ENCODE measurements around the gene ZNF316. TPM values are rescaled to one million over a fixed set of nuclear protein-coding genes. Genes with fewer than 3 reads are reported as not detected.
"Not testable (repeated sequence)": the region's sequence is repeated elsewhere in the genome, so short reads cannot be mapped to it uniquely, and the experiment has no call there.

ZNF316 gene
- total RNA-seq, 1 experiment from 2014 or later: 17.4 TPM

DNA sequence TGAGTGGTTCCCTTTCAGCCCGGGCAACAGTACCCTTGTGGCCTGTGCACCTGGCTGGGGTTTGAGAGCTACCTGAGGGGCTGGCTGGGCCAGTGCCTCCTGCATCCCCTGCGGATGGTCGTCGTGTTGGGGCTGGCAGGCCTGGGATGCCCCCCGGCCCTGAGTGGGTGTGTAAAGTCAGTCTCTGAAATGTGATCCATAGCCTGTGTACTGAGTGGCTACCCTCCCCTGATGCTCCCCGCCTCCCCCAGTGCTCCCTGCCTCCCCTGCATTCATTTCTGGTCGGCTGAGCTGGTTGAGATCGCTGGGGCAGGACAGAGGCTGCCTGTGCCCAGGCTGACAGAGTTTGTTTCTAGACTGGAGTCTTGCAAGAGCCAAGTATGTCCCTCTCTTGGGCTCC is 9.3 kb downstream of the ZNF316 start:
- no peak for DNase-seq (ENCODE audit: low read depth)

- no peak for DNase-seq (ENCODE audit: low read depth)
Measured at GRCh38 chr7:6647080-6647479, 10.0 kb downstream of the ZNF316 start.

GRCh38 chr7:6647541-6647940 is 10.4 kb downstream of the ZNF316 start:
- no peak for DNase-seq (ENCODE audit: low read depth)

- DNase-seq (ENCODE audit: low read depth): no peak
Measured at GRCh38 chr7:6648066-6648814, 11.1 kb downstream of the ZNF316 start.

DNA sequence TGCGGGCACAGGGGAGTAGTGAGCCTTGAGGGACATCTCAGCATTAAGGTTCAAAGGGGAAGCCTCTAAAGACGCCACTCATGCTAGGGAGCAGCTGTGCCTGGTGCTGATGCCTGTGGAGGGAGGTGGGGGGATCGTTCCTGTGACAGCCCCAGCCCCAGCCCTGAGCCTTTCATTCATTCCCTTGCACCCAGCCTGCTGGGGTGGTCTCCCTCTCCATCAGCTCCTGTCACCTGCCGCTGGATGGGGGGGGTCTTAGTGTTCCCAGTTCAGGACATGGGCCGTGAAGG is 11.6 kb downstream of the ZNF316 start:
- no peak for DNase-seq (ENCODE audit: low read depth)

DNA sequence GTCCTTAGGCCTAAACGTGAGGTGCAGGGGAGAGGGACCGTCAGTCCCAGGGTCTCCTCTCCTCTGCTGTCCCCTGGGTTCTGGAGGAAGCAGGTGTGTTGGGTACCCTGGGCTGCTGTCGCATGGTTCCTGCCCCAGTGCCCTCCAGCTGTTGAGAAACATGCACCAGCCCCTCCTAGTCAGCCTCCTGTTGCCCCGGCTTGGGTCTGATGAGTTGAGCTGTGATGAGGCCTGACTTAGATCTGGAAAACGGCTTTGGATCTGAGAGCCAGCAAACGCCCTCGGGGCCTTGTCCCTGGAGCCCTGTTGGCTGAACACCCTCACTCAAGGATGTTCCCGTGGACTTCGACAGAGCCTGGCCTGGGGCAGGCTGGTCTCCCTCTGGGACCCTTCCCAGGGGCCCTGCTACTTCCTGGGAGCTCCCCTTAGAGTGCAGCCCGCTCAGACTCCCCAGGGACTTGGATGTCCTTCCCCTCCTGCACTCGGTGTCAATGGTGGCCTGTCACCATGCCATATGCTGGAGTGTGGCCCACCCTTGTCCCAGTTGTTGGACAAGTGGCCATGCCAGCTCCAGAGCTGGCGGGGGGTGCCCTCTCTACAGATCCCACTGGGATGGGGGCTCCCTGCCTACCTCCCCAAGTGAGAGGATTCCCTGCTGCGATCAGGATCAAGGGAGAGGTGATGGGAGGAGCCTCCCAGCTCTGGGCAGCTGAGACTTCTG is 12.3 kb downstream of the ZNF316 start:
- DNase-seq (ENCODE audit: low read depth): no peak

- no peak for DNase-seq (ENCODE audit: low read depth)
Measured at GRCh38 chr7:6650086-6650485, 13.0 kb downstream of the ZNF316 start.

GRCh38 chr7:6650521-6651011 is 13.4 kb downstream of the ZNF316 start:
- DNase-seq (ENCODE audit: low read depth): no peak

- no peak for DNase-seq (ENCODE audit: low read depth)
Measured at GRCh38 chr7:6651851-6652445, 14.8 kb downstream of the ZNF316 start.

DNA sequence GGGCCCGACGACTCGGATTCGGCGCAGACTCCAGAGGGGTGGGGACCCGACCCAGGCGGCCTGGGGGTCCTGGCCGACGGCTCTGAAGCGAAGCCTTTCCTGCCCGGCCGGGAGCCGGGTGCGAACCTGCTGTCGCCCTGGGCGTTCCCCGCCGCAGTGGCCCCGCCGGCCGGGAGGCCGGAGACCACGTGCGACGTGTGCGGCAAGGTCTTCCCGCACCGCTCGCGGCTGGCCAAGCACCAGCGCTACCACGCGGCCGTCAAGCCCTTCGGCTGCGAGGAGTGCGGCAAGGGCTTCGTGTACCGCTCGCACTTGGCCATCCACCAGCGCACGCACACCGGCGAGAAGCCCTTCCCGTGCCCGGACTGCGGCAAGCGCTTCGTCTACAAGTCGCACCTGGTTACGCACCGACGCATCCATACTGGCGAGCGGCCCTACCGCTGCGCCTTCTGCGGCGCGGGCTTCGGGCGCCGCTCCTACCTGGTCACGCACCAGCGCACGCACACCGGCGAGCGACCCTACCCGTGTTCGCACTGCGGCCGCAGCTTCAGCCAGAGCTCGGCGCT is 15.4 kb downstream of the ZNF316 start:
- no peak for DNase-seq (ENCODE audit: low read depth)

GRCh38 chr7:6653071-6654003 is 16.2 kb downstream of the ZNF316 start:
- no peak for DNase-seq (ENCODE audit: low read depth)

DNA sequence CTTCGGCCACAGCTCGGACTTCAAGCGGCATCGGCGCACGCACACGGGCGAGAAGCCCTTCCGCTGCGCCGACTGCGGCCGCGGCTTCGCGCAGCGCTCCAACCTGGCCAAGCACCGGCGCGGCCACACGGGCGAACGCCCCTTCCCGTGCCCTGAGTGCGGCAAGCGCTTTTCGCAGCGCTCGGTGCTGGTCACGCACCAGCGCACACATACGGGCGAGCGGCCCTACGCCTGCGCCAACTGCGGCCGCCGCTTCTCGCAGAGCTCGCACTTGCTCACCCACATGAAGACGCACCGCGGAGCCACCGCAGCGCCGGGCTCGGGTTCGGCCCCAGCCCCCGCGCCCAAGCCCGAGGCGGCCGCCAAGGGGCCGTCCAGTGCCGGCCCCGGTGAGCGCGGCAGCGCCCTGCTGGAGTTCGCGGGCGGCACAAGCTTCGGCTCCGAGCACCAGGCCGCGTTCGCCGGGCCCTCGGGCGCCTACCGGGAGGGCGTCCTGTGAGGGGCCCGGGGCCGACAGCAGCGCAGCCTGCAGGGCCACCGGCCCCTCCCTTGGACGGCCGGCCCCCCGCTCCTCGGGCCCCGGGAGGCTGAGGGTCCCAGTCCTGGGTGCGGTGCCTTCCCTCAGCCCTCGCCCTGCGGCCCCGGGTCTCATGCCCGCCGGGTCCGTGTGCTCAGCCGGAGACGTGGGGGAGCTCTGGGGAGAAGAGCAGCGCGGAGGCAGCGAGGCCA is 17.2 kb downstream of the ZNF316 start:
- DNase-seq (ENCODE audit: low read depth): no peak

GRCh38 chr7:6654842-6655610 is 17.9 kb downstream of the ZNF316 start:
- no peak for DNase-seq (ENCODE audit: low read depth)

DNA sequence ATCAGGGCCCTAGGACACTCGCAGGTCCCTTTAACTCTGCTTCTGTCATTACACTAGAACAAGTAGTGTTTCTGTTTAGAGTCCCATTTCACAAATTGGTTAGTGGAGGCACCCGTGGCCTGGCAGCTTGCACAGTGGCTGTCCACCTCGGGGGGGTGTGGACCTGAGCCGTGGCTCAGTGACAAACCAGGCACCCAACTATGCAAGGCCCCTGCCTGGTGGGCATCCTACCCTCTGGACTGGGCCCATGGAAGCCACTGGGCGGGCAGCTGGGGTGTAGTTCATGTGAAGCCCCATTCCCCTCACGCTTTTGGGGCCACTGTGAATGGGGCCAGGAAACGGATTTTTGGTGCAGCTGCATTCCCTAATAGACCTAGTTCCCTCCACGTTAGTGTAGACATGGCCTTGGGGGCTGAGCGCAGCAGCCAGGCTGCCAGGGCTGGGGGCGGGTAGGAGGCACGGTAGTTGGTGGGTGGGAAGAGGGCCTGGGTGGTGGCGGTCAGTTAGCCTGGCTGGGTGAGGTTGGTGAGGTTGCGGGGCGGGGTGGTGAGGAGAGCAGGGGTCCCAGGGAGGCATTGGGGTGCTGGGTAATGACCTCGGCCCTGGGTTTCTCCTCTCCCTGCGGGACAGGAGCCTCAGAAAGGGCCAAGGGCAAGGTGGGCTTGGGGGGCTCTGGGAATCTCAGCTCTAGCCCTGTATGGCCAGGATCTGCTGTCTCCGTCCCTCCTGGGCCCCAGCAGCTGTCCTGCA is 18.7 kb downstream of the ZNF316 start:
- DNase-seq (ENCODE audit: low read depth): no peak

DNA sequence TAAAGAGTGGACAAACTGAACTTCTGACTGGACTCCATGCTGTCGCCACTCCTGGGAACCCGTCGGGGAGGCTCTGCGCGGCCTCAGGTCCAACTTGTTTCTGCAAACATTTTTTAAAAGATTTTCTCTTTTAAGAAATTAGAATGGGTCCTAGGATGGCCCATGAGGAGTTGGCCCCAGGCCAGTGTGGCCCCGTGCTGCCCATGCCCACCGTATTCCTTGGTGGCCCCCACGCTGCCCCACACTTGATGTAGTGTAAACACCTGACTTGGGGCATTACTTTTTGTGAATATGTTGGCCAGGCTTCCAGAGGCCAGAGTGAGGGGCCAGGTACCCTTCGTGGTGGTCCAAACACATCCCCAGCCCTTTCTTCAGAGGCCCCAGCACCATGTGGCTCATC is 19.3 kb downstream of the ZNF316 start:
- no peak for DNase-seq (ENCODE audit: low read depth)

- no peak for DNase-seq (ENCODE audit: low read depth)
Measured at GRCh38 chr7:6658618-6659345, 21.7 kb downstream of the ZNF316 start.

DNA sequence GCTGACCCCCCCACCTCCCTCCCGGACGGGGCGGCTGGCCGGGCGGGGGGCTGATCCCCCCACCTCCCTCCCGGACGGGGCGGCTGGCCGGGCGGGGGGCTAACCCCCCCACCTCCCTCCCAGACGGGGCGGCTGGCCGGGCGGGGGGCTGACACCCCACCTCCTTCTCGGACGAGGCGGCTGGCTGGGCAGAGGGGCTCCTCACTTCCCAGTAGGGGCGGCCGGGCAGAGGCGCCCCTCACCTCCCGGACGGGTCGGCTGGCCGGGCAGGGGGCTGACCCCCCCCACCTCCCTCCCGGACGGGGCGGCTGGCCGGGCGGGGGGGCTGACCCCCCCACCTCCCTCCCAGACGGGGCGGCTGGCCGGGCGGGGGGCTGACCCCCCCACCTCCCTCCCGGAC is 33.7 kb downstream of the ZNF316 start:
- DNase-seq (ENCODE audit: low read depth): not testable (repeated sequence)

DNA sequence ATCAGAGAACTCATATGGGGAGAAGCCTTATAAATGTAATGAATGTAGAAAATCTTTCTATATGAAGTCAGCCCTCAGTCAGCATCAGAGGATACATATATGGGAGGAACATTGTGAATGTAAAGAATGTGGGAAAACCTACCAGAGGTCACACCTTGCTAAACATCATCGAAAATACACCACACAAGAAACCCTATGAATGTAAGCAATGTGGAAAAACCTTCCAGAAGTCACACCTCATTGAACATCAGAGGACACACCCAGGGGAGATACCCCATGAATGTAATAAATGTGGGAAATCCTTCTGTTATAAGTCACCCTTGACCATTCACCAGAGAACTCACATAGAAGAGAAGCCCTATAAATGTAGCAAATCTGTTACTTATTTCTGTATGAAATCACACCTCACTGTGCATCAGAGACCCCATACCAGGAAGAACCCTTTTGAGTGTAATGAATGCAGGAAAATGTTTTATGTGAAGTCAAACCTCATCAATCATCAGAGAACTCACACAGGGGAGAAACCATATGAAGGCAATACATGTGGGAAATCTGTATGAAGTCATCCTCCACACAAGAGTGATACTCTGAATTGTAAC is 38.8 kb downstream of the ZNF316 start:
- DNase-seq (ENCODE audit: low read depth): no peak
